H9 (cell line): ENCODE measurements around the gene NUDT3. TPM values are rescaled to one million over a fixed set of nuclear protein-coding genes. Genes with fewer than 3 reads are reported as not detected.

Experiments
- DNase-seq: peaks from one replicate; pipeline ENCODE4 v3.0.0-alpha.2; 2017
- H2AFZ ChIP-seq: one replicate; pipeline ENCODE4 v1.6.1; 2013; ENCODE audit warnings: mild to moderate bottlenecking, low read length, control low read depth, moderate library complexity
- H2AK5ac ChIP-seq: 2 replicates; pipeline ENCODE4 v1.6.1; 2013; ENCODE audit warnings: low read length, control low read depth, mixed read lengths; ENCODE audit not compliant: insufficient read length
- H2BK120ac ChIP-seq: one replicate; pipeline ENCODE4 v1.6.1; 2013; ENCODE audit warnings: low read depth, mild to moderate bottlenecking, low read length, control low read depth, inconsistent platforms; ENCODE audit not compliant: poor library complexity, severe bottlenecking
- H2BK12ac ChIP-seq: 2 replicates; pipeline ENCODE4 v1.6.1; 2013; ENCODE audit warnings: low read length, control low read depth, mixed read lengths, low read depth; ENCODE audit not compliant: insufficient read length
- H2BK15ac ChIP-seq: 2 replicates; pipeline ENCODE4 v1.6.1; 2013; ENCODE audit warnings: low read depth, low read length, control low read depth
- H2BK20ac ChIP-seq: one replicate; pipeline ENCODE4 v1.6.1; 2013; ENCODE audit warnings: low read depth, mild to moderate bottlenecking, low read length, control low read depth, inconsistent platforms; ENCODE audit not compliant: poor library complexity, severe bottlenecking
- H2BK5ac ChIP-seq: 2 replicates; pipeline ENCODE4 v1.6.1; 2013; ENCODE audit warnings: low read length, control low read depth, mixed read lengths; ENCODE audit not compliant: insufficient read length
- H3K14ac ChIP-seq: 2 replicates; pipeline ENCODE4 v1.6.1; 2013; ENCODE audit warnings: low read length, control low read depth; ENCODE audit not compliant: insufficient read depth
- H3K18ac ChIP-seq: 2 replicates; pipeline ENCODE4 v1.6.1; 2013; ENCODE audit warnings: low read depth, mild to moderate bottlenecking, mixed read lengths, low read length, control low read depth; ENCODE audit not compliant: insufficient read length
- H3K23ac ChIP-seq: 2 replicates; pipeline ENCODE4 v1.6.1; 2013; ENCODE audit warnings: low read length, control low read depth, mixed read lengths, low read depth; ENCODE audit not compliant: insufficient read length
- H3K23me2 ChIP-seq: 2 replicates; pipeline ENCODE4 v1.6.1; 2013; ENCODE audit warnings: low read depth, mild to moderate bottlenecking, mixed read lengths, low read length, control low read depth; ENCODE audit not compliant: insufficient read length, poor library complexity, severe bottlenecking
- H3K27ac ChIP-seq: 2 replicates; pipeline ENCODE4 v1.5.1; 2013; ENCODE audit warnings: low read length, control low read depth, mixed read lengths, low read depth; ENCODE audit not compliant: insufficient read length
- H3K27me3 ChIP-seq: 2 replicates; pipeline ENCODE4 v1.6.1; 2013; ENCODE audit warnings: low read length, control low read depth, inconsistent platforms; ENCODE audit not compliant: insufficient read depth
- H3K4ac ChIP-seq: 2 replicates; pipeline ENCODE4 v1.6.1; 2013; ENCODE audit warnings: low read depth, mild to moderate bottlenecking, control low read depth, inconsistent platforms, low read length, moderate library complexity
- H3K4me1 ChIP-seq: 2 replicates; pipeline ENCODE4 v1.6.1; 2013; ENCODE audit warnings: low read length, control low read depth, inconsistent platforms; ENCODE audit not compliant: insufficient read depth
- H3K4me2 ChIP-seq: 2 replicates; pipeline ENCODE4 v1.6.1; 2013; ENCODE audit warnings: low read length, control low read depth, mixed read lengths; ENCODE audit not compliant: insufficient read length, insufficient read depth
- H3K56ac ChIP-seq: 2 replicates; pipeline ENCODE4 v1.6.1; 2013; ENCODE audit warnings: low read depth, mild to moderate bottlenecking, mixed read lengths, low read length, control low read depth; ENCODE audit not compliant: insufficient read length
- H3K79me1 ChIP-seq: 2 replicates; pipeline ENCODE4 v1.6.1; 2013; ENCODE audit warnings: low read depth, mild to moderate bottlenecking, moderate library complexity, low read length, control low read depth, inconsistent platforms; ENCODE audit not compliant: insufficient read depth, poor library complexity, severe bottlenecking
- H3K79me2 ChIP-seq: 2 replicates; pipeline ENCODE4 v1.6.1; 2013; ENCODE audit warnings: low read length, control low read depth, inconsistent platforms; ENCODE audit not compliant: insufficient read depth
- H3K9ac ChIP-seq: 2 replicates; pipeline ENCODE4 v1.6.1; 2013; ENCODE audit warnings: low read length, control low read depth, mixed read lengths; ENCODE audit not compliant: insufficient read length; ENCODE audit errors: extremely low read depth
- H3K9me3 ChIP-seq: one replicate; pipeline ENCODE4 v1.6.1; 2013; ENCODE audit warnings: low read depth, low read length, inconsistent platforms; ENCODE audit not compliant: control insufficient read depth
- H3T11ph ChIP-seq: one replicate; pipeline ENCODE4 v1.6.1; 2013; ENCODE audit warnings: mild to moderate bottlenecking, low read length, control low read depth, inconsistent platforms
- H4K20me1 ChIP-seq: one replicate; pipeline ENCODE4 v1.6.1; 2013; ENCODE audit not compliant: control insufficient read depth, insufficient read length, insufficient read depth
- H4K5ac ChIP-seq: 2 replicates; pipeline ENCODE4 v1.6.1; 2013; ENCODE audit warnings: low read depth, mild to moderate bottlenecking, mixed read lengths, low read length, control low read depth; ENCODE audit not compliant: insufficient read length
- H4K8ac ChIP-seq: replicated peaks from 2 replicates; pipeline ENCODE4 v1.6.1; 2013; ENCODE audit warnings: low read length, control low read depth, mixed read lengths, low read depth; ENCODE audit not compliant: insufficient read length
- H4K91ac ChIP-seq: 2 replicates; pipeline ENCODE4 v1.6.1; 2013; ENCODE audit warnings: low read depth, mild to moderate bottlenecking, moderate library complexity, mixed read lengths, low read length, control low read depth; ENCODE audit not compliant: insufficient read length
- H3K27ac Mint-ChIP-seq, 3 experiments: 2 replicates in 2 of 3; 3 replicates in 1 of 3; pipeline ENCODE4 v1.8.0; 2020 to 2021; ENCODE audit warnings: mixed read lengths in 3 of 3, mild to moderate bottlenecking in 1 of 3, moderate library complexity in 1 of 3
- H3K27me3 Mint-ChIP-seq: 2 replicates; pipeline ENCODE4 v1.8.0; 2021; ENCODE audit warnings: low read depth, mild to moderate bottlenecking, moderate library complexity, mixed read lengths
- H3K36me3 Mint-ChIP-seq, 3 experiments: 2 replicates in 2 of 3; 3 replicates in 1 of 3; pipeline ENCODE4 v1.8.0; 2020 to 2021; ENCODE audit warnings: low read depth in 3 of 3, mixed read lengths in 3 of 3; ENCODE audit not compliant: insufficient read depth in 1 of 3
- H3K4me1 Mint-ChIP-seq, 2 experiments: 2 replicates each; pipeline ENCODE4 v1.8.0; 2020; ENCODE audit warnings: mixed read lengths in 2 of 2
- H3K4me3 Mint-ChIP-seq, 2 experiments: 2 replicates in 1 of 2; 3 replicates in 1 of 2; pipeline ENCODE4 v1.8.0; 2020 to 2021; ENCODE audit warnings: mild to moderate bottlenecking in 2 of 2, mixed read lengths in 2 of 2, moderate library complexity in 1 of 2
- H3K9me3 Mint-ChIP-seq, 2 experiments: 2 replicates in 1 of 2; 3 replicates in 1 of 2; pipeline ENCODE4 v1.8.0; 2020; ENCODE audit warnings: mild to moderate bottlenecking in 2 of 2, mixed read lengths in 2 of 2, moderate library complexity in 1 of 2
- CTCF ChIP-seq: fragments of 200-600 bp; sonication (generic); conservative IDR thresholded peaks from 3 replicates; pipeline ENCODE4 v1.8.0; 2021; ENCODE audit warnings: antibody characterized with exemption, mild to moderate bottlenecking
- WGBS: extraction: QIAGEN DNeasy Blood & Tissue Kit; methylation state at CpG from one replicate; pipeline ENCODE4 v1.1.7; 2013; ENCODE audit warnings: missing lambda C conversion rate, low lambda C conversion rate, mixed read lengths; ENCODE audit not compliant: insufficient read length; ENCODE audit errors: extremely low coverage; 5-methylcytosine and 5-hydroxymethylcytosine counted together
- total RNA-seq: library from RNA; stranded (reverse); gene quantifications from 2 replicates; pipeline ENCODE4 v1.2.1, GENCODE V29; 2021

NUDT3 gene
- total RNA-seq, 1 experiment from 2014 or later, result 23.6 TPM

GRCh38 chr6:34437644-34437970, 45.1 kb upstream of the NUDT3 start:
- no peak overlapping the region for H3T11ph ChIP-seq

More at GRCh38 chr6:34437644-34437970, 45.1 kb upstream of the NUDT3 start:
- no peak overlapping the region for H3K27ac ChIP-seq
- DNase-seq, result no peak
- H3K27me3 Mint-ChIP-seq, result peaks cover 3% of the 10 kb centered on the region
- H3K23me2 ChIP-seq, result no peaks in the 10 kb centered on the region
- H4K8ac ChIP-seq, result no peak overlapping the region
- peaks cover 23 to 27% of the 10 kb centered on the region in 2 experiments for H3K9me3 Mint-ChIP-seq
- no peak overlapping the region for H3K18ac ChIP-seq
- no peaks in the 10 kb centered on the region for H3K9me3 ChIP-seq
- no peak overlapping the region for H3K23ac ChIP-seq
- no peaks in the 10 kb centered on the region for H3K4me1 Mint-ChIP-seq
- H4K20me1 ChIP-seq, result no peaks in the 10 kb centered on the region
- H3K4me3 Mint-ChIP-seq, result no peak overlapping the region
- H2BK5ac ChIP-seq, result no peak overlapping the region
- no peak overlapping the region for H3K27ac Mint-ChIP-seq
- no peak overlapping the region for H2BK15ac ChIP-seq
- H3K9ac ChIP-seq, result no peak overlapping the region
- H3K4me1 ChIP-seq, result no peaks in the 10 kb centered on the region
- H3K4ac ChIP-seq, result no peak overlapping the region
- no peak overlapping the region for H3K4me2 ChIP-seq
- no peak overlapping the region for H4K91ac ChIP-seq
- H2BK120ac ChIP-seq, result no peak overlapping the region
- H2BK20ac ChIP-seq, result no peak overlapping the region
- no peak overlapping the region for H2AFZ ChIP-seq
- WGBS, result no CpG with 5 or more reads among the region's 1 CpG
- no peaks in the 10 kb centered on the region for H3K79me1 ChIP-seq
- no peaks in the 10 kb centered on the region for H3K27me3 ChIP-seq
- no peak for TF ChIP-seq CTCF
- H3K56ac ChIP-seq, result no peak overlapping the region
- no peak overlapping the region for H3K14ac ChIP-seq
- no peak overlapping the region for H4K5ac ChIP-seq
- H3K79me2 ChIP-seq, result no peaks in the 10 kb centered on the region
- no peak overlapping the region for H2AK5ac ChIP-seq
- H2BK12ac ChIP-seq, result no peak overlapping the region
- H3K36me3 Mint-ChIP-seq, result peaks cover 6 to 15% (median 9%) of the 10 kb centered on the region in 3 experiments; a peak in 6 of 7 replicates
